H9 (cell line): ENCODE measurements around the gene SMARCC1. TPM values are rescaled to one million over a fixed set of nuclear protein-coding genes. Genes with fewer than 3 reads are reported as not detected.

ENCODE experiments used
- DNase-seq: peaks from one replicate; pipeline ENCODE4 v3.0.0-alpha.2; 2017
- H2AFZ ChIP-seq: one replicate; pipeline ENCODE4 v1.6.1; 2013; ENCODE audit warnings: mild to moderate bottlenecking, low read length, control low read depth, moderate library complexity
- H2AK5ac ChIP-seq: 2 replicates; pipeline ENCODE4 v1.6.1; 2013; ENCODE audit warnings: low read length, control low read depth, mixed read lengths; ENCODE audit not compliant: insufficient read length
- H2BK120ac ChIP-seq: one replicate; pipeline ENCODE4 v1.6.1; 2013; ENCODE audit warnings: low read depth, mild to moderate bottlenecking, low read length, control low read depth, inconsistent platforms; ENCODE audit not compliant: poor library complexity, severe bottlenecking
- H2BK12ac ChIP-seq: 2 replicates; pipeline ENCODE4 v1.6.1; 2013; ENCODE audit warnings: low read length, control low read depth, mixed read lengths, low read depth; ENCODE audit not compliant: insufficient read length
- H2BK15ac ChIP-seq: 2 replicates; pipeline ENCODE4 v1.6.1; 2013; ENCODE audit warnings: low read depth, low read length, control low read depth
- H2BK20ac ChIP-seq: one replicate; pipeline ENCODE4 v1.6.1; 2013; ENCODE audit warnings: low read depth, mild to moderate bottlenecking, low read length, control low read depth, inconsistent platforms; ENCODE audit not compliant: poor library complexity, severe bottlenecking
- H2BK5ac ChIP-seq: 2 replicates; pipeline ENCODE4 v1.6.1; 2013; ENCODE audit warnings: low read length, control low read depth, mixed read lengths; ENCODE audit not compliant: insufficient read length
- H3K14ac ChIP-seq: 2 replicates; pipeline ENCODE4 v1.6.1; 2013; ENCODE audit warnings: low read length, control low read depth; ENCODE audit not compliant: insufficient read depth
- H3K18ac ChIP-seq: 2 replicates; pipeline ENCODE4 v1.6.1; 2013; ENCODE audit warnings: low read depth, mild to moderate bottlenecking, mixed read lengths, low read length, control low read depth; ENCODE audit not compliant: insufficient read length
- H3K23ac ChIP-seq: 2 replicates; pipeline ENCODE4 v1.6.1; 2013; ENCODE audit warnings: low read length, control low read depth, mixed read lengths, low read depth; ENCODE audit not compliant: insufficient read length
- H3K23me2 ChIP-seq: 2 replicates; pipeline ENCODE4 v1.6.1; 2013; ENCODE audit warnings: low read depth, mild to moderate bottlenecking, mixed read lengths, low read length, control low read depth; ENCODE audit not compliant: insufficient read length, poor library complexity, severe bottlenecking
- H3K27ac ChIP-seq: 2 replicates; pipeline ENCODE4 v1.5.1; 2013; ENCODE audit warnings: low read length, control low read depth, mixed read lengths, low read depth; ENCODE audit not compliant: insufficient read length
- H3K27me3 ChIP-seq: 2 replicates; pipeline ENCODE4 v1.6.1; 2013; ENCODE audit warnings: low read length, control low read depth, inconsistent platforms; ENCODE audit not compliant: insufficient read depth
- H3K4ac ChIP-seq: 2 replicates; pipeline ENCODE4 v1.6.1; 2013; ENCODE audit warnings: low read depth, mild to moderate bottlenecking, control low read depth, inconsistent platforms, low read length, moderate library complexity
- H3K4me1 ChIP-seq: 2 replicates; pipeline ENCODE4 v1.6.1; 2013; ENCODE audit warnings: low read length, control low read depth, inconsistent platforms; ENCODE audit not compliant: insufficient read depth
- H3K4me2 ChIP-seq: 2 replicates; pipeline ENCODE4 v1.6.1; 2013; ENCODE audit warnings: low read length, control low read depth, mixed read lengths; ENCODE audit not compliant: insufficient read length, insufficient read depth
- H3K56ac ChIP-seq: 2 replicates; pipeline ENCODE4 v1.6.1; 2013; ENCODE audit warnings: low read depth, mild to moderate bottlenecking, mixed read lengths, low read length, control low read depth; ENCODE audit not compliant: insufficient read length
- H3K79me1 ChIP-seq: 2 replicates; pipeline ENCODE4 v1.6.1; 2013; ENCODE audit warnings: low read depth, mild to moderate bottlenecking, moderate library complexity, low read length, control low read depth, inconsistent platforms; ENCODE audit not compliant: insufficient read depth, poor library complexity, severe bottlenecking
- H3K79me2 ChIP-seq: 2 replicates; pipeline ENCODE4 v1.6.1; 2013; ENCODE audit warnings: low read length, control low read depth, inconsistent platforms; ENCODE audit not compliant: insufficient read depth
- H3K9ac ChIP-seq: 2 replicates; pipeline ENCODE4 v1.6.1; 2013; ENCODE audit warnings: low read length, control low read depth, mixed read lengths; ENCODE audit not compliant: insufficient read length; ENCODE audit errors: extremely low read depth
- H3K9me3 ChIP-seq: one replicate; pipeline ENCODE4 v1.6.1; 2013; ENCODE audit warnings: low read depth, low read length, inconsistent platforms; ENCODE audit not compliant: control insufficient read depth
- H3T11ph ChIP-seq: one replicate; pipeline ENCODE4 v1.6.1; 2013; ENCODE audit warnings: mild to moderate bottlenecking, low read length, control low read depth, inconsistent platforms
- H4K20me1 ChIP-seq: one replicate; pipeline ENCODE4 v1.6.1; 2013; ENCODE audit not compliant: control insufficient read depth, insufficient read length, insufficient read depth
- H4K5ac ChIP-seq: 2 replicates; pipeline ENCODE4 v1.6.1; 2013; ENCODE audit warnings: low read depth, mild to moderate bottlenecking, mixed read lengths, low read length, control low read depth; ENCODE audit not compliant: insufficient read length
- H4K8ac ChIP-seq: replicated peaks from 2 replicates; pipeline ENCODE4 v1.6.1; 2013; ENCODE audit warnings: low read length, control low read depth, mixed read lengths, low read depth; ENCODE audit not compliant: insufficient read length
- H4K91ac ChIP-seq: 2 replicates; pipeline ENCODE4 v1.6.1; 2013; ENCODE audit warnings: low read depth, mild to moderate bottlenecking, moderate library complexity, mixed read lengths, low read length, control low read depth; ENCODE audit not compliant: insufficient read length
- H3K27ac Mint-ChIP-seq, 3 experiments: 2 replicates in 2 of 3; 3 replicates in 1 of 3; pipeline ENCODE4 v1.8.0; 2020 to 2021; ENCODE audit warnings: mixed read lengths in 3 of 3, mild to moderate bottlenecking in 1 of 3, moderate library complexity in 1 of 3
- H3K27me3 Mint-ChIP-seq: 2 replicates; pipeline ENCODE4 v1.8.0; 2021; ENCODE audit warnings: low read depth, mild to moderate bottlenecking, moderate library complexity, mixed read lengths
- H3K36me3 Mint-ChIP-seq, 3 experiments: 2 replicates in 2 of 3; 3 replicates in 1 of 3; pipeline ENCODE4 v1.8.0; 2020 to 2021; ENCODE audit warnings: low read depth in 3 of 3, mixed read lengths in 3 of 3; ENCODE audit not compliant: insufficient read depth in 1 of 3
- H3K4me1 Mint-ChIP-seq, 2 experiments: 2 replicates each; pipeline ENCODE4 v1.8.0; 2020; ENCODE audit warnings: mixed read lengths in 2 of 2
- H3K4me3 Mint-ChIP-seq, 2 experiments: 2 replicates in 1 of 2; 3 replicates in 1 of 2; pipeline ENCODE4 v1.8.0; 2020 to 2021; ENCODE audit warnings: mild to moderate bottlenecking in 2 of 2, mixed read lengths in 2 of 2, moderate library complexity in 1 of 2
- H3K9me3 Mint-ChIP-seq, 2 experiments: 2 replicates in 1 of 2; 3 replicates in 1 of 2; pipeline ENCODE4 v1.8.0; 2020; ENCODE audit warnings: mild to moderate bottlenecking in 2 of 2, mixed read lengths in 2 of 2, moderate library complexity in 1 of 2
- WGBS: extraction: QIAGEN DNeasy Blood & Tissue Kit; methylation state at CpG from one replicate; pipeline ENCODE4 v1.1.7; 2013; ENCODE audit warnings: missing lambda C conversion rate, low lambda C conversion rate, mixed read lengths; ENCODE audit not compliant: insufficient read length; ENCODE audit errors: extremely low coverage; 5-methylcytosine and 5-hydroxymethylcytosine counted together
- total RNA-seq: library from RNA; stranded (reverse); gene quantifications from 2 replicates; pipeline ENCODE4 v1.2.1, GENCODE V29; 2021
- TF ChIP-seq, protein P1 (sequence below): fragments of 200-600 bp; sonication (generic); conservative IDR thresholded peaks from 3 replicates; pipeline ENCODE4 v1.8.0; 2021; ENCODE audit warnings: antibody characterized with exemption, mild to moderate bottlenecking

SMARCC1 gene
- total RNA-seq, 1 experiment from 2014 or later, result 274 TPM

DNA sequence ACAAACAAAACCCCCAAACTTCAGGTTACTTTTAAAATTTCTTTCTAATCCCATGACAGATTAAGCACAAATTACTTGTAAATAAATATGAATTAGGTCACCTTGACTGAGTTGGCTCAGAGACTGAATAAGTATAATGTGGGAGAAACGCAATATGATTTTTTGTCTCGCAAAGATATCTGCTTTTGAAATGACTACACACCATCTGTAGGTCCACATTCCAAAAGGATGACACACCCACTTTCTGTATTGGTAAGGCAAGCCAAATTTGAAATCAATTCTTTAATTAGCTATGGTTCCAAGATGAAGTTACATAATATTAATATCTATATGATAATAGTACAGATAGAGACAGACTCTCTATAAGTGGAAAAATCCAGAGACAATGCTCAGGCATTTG is 136.1 kb downstream of the SMARCC1 start:
- H3K27ac ChIP-seq, result no peak overlapping the region

More for the DNA sequence above, 136.1 kb downstream of the SMARCC1 start:
- Histone ChIP-seq H3T11ph (no peak overlapping the region), H3K9ac (no peak overlapping the region), H3K4ac (no peak overlapping the region), H3K4me2 (no peak overlapping the region), H3K23me2 (no peaks in the 10 kb centered on the region), H4K5ac (no peak overlapping the region), H3K27me3 (no peaks in the 10 kb centered on the region), H3K4me1 (no peaks in the 10 kb centered on the region), H3K23ac (no peak overlapping the region), H3K79me1 (peaks cover 15% of the 10 kb centered on the region), H4K8ac (no peak overlapping the region), H2AFZ (no peak overlapping the region), H2BK20ac (no peak overlapping the region), H4K20me1 (no peaks in the 10 kb centered on the region), H2AK5ac (no peak overlapping the region), H3K18ac (no peak overlapping the region), H2BK5ac (no peak overlapping the region), H2BK12ac (no peak overlapping the region), H3K56ac (no peak overlapping the region), H3K9me3 (no peaks in the 10 kb centered on the region), H4K91ac (no peak overlapping the region), H3K79me2 (peaks cover 3% of the 10 kb centered on the region; the same call in 1 of the 2 replicates), H2BK120ac (no peak overlapping the region), H3K14ac (no peak overlapping the region), H2BK15ac (no peak overlapping the region)
- no peak for DNase-seq
- TF ChIP-seq, protein P1, sequence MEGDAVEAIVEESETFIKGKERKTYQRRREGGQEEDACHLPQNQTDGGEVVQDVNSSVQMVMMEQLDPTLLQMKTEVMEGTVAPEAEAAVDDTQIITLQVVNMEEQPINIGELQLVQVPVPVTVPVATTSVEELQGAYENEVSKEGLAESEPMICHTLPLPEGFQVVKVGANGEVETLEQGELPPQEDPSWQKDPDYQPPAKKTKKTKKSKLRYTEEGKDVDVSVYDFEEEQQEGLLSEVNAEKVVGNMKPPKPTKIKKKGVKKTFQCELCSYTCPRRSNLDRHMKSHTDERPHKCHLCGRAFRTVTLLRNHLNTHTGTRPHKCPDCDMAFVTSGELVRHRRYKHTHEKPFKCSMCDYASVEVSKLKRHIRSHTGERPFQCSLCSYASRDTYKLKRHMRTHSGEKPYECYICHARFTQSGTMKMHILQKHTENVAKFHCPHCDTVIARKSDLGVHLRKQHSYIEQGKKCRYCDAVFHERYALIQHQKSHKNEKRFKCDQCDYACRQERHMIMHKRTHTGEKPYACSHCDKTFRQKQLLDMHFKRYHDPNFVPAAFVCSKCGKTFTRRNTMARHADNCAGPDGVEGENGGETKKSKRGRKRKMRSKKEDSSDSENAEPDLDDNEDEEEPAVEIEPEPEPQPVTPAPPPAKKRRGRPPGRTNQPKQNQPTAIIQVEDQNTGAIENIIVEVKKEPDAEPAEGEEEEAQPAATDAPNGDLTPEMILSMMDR, result no peak
- peaks cover 16 to 55% (median 52%) of the 10 kb centered on the region in 3 experiments; a peak in 6 of 7 replicates for H3K36me3 Mint-ChIP-seq
- H3K9me3 Mint-ChIP-seq, result no peaks in the 10 kb centered on the region
- WGBS, result no CpG with 5 or more reads among the region's 2 CpGs
- H3K4me3 Mint-ChIP-seq, result no peak overlapping the region
- H3K27me3 Mint-ChIP-seq, result no peaks in the 10 kb centered on the region
- H3K27ac Mint-ChIP-seq, result no peak overlapping the region
- no peaks in the 10 kb centered on the region for H3K4me1 Mint-ChIP-seq
